ENCODE measurements around the gene FCRLB.
"Not testable (repeated sequence)": the region's sequence is repeated elsewhere in the genome, so short reads cannot be mapped to it uniquely, and the experiment has no call there.

Gene FCRLB

GRCh38 chr1:161740921-161741320, 19.6 kb downstream of the FCRLB start:
- DNase-seq (ENCODE audit: low read depth): no peak

- no peak for DNase-seq (ENCODE audit: low read depth)
Observed at GRCh38 chr1:161743231-161743630, 21.9 kb downstream of the FCRLB start.

- no peak for DNase-seq (ENCODE audit: low read depth)
Observed at GRCh38 chr1:161747801-161748200, 26.5 kb downstream of the FCRLB start.

- DNase-seq (ENCODE audit: low read depth): peak; percentile 77
Observed at GRCh38 chr1:161749509-161750407, 28.4 kb downstream of the FCRLB start, which contains the start of gene DUSP12. Gene DUSP12, plus strand, starts transcription at chr1:161749786. Its CDS starts 16 bp downstream, at chr1:161749802.

- peak; percentile 22 for DNase-seq (ENCODE audit: low read depth)
Observed at GRCh38 chr1:161763522-161764098, 42.3 kb downstream of the FCRLB start.

GRCh38 chr1:161766102-161766981, 45.0 kb downstream of the FCRLB start, which contains the start of gene ATF6:
Gene ATF6, plus strand, starts transcription at chr1:161766320. Its CDS starts 41 bp downstream, at chr1:161766361.
- DNase-seq (ENCODE audit: low read depth): peak; percentile 62

- no peak for DNase-seq (ENCODE audit: low read depth)
Observed at GRCh38 chr1:161768461-161768860, 47.1 kb downstream of the FCRLB start.

GRCh38 chr1:161768986-161769672, 47.8 kb downstream of the FCRLB start:
- no peak for DNase-seq (ENCODE audit: low read depth)

GRCh38 chr1:161769673-161770045, 48.3 kb downstream of the FCRLB start:
- not testable (repeated sequence) for DNase-seq (ENCODE audit: low read depth)

GRCh38 chr1:161770250-161770649, 48.9 kb downstream of the FCRLB start:
- no peak for DNase-seq (ENCODE audit: low read depth)

- DNase-seq (ENCODE audit: low read depth): no peak
Observed at GRCh38 chr1:161771161-161771560, 49.8 kb downstream of the FCRLB start.

GRCh38 chr1:161771973-161772372, 50.6 kb downstream of the FCRLB start:
- DNase-seq (ENCODE audit: low read depth): no peak

GRCh38 chr1:161772397-161772796, 51.1 kb downstream of the FCRLB start:
- no peak for DNase-seq (ENCODE audit: low read depth)

- DNase-seq (ENCODE audit: low read depth): no peak
Observed at GRCh38 chr1:161773791-161774190, 52.4 kb downstream of the FCRLB start.

GRCh38 chr1:161777261-161777660, 55.9 kb downstream of the FCRLB start:
- no peak for DNase-seq (ENCODE audit: low read depth)
